Stomach smooth muscle (tissue), 2 donors: ENCODE measurements around the gene ANXA4.

Experiments used
- H3K27ac ChIP-seq: one replicate; pipeline ENCODE4 v1.7.0; 2013; ENCODE audit warnings: mild to moderate bottlenecking, low read length, inconsistent platforms
- H3K27me3 ChIP-seq, 2 donors: one replicate each; pipeline ENCODE4 v1.7.0; 2013; ENCODE audit warnings: low read length in 2 of 2; ENCODE audit not compliant: insufficient read depth in 2 of 2, control insufficient read depth in 1 of 2
- H3K36me3 ChIP-seq, 2 donors: one replicate each; pipeline ENCODE4 v1.7.0; 2013; ENCODE audit warnings: low read length in 2 of 2; ENCODE audit not compliant: control insufficient read depth in 2 of 2, insufficient read depth in 2 of 2
- H3K4me1 ChIP-seq: one replicate; pipeline ENCODE4 v1.7.0; 2013; ENCODE audit warnings: low read length; ENCODE audit not compliant: control insufficient read depth, insufficient read depth
- H3K4me3 ChIP-seq, 2 donors: one replicate each; pipeline ENCODE4 v1.7.0; 2013; ENCODE audit warnings: low read length in 2 of 2
- H3K9ac ChIP-seq, 2 donors: one replicate each; pipeline ENCODE4 v1.7.0; 2013; ENCODE audit warnings: low read length in 2 of 2, mild to moderate bottlenecking in 1 of 2
- H3K9me3 ChIP-seq, 2 donors: one replicate each; pipeline ENCODE4 v1.7.0; 2013; ENCODE audit warnings: low read length in 2 of 2; ENCODE audit not compliant: control insufficient read depth in 2 of 2
- donor health status: healthy.
- donor health status: Pancreatic carcinoma.

ANXA4 gene

GRCh38 chr2:69858261-69858660 lies 116.3 kb downstream of the ANXA4 start:
- H3K27me3 ChIP-seq = no peaks in the 10 kb centered on the region
- no peak overlapping the region for H3K27ac ChIP-seq
- no peak overlapping the region for H3K9ac ChIP-seq
- no peaks in the 10 kb centered on the region for H3K36me3 ChIP-seq
- no peaks in the 10 kb centered on the region for H3K4me1 ChIP-seq
- no peaks in the 10 kb centered on the region for H3K9me3 ChIP-seq
- H3K4me3 ChIP-seq = no peak overlapping the region

- no peaks in the 10 kb centered on the region for H3K9me3 ChIP-seq
- H3K27me3 ChIP-seq = no peaks in the 10 kb centered on the region
- H3K36me3 ChIP-seq = peaks cover 18 to 24% of the 10 kb centered on the region in 2 donors
- H3K4me3 ChIP-seq = no peak overlapping the region
- no peaks in the 10 kb centered on the region for H3K4me1 ChIP-seq
- no peak overlapping the region for H3K27ac ChIP-seq
- no peak overlapping the region for H3K9ac ChIP-seq
Measured at GRCh38 chr2:69863298-69863697, 121.4 kb downstream of the ANXA4 start.
